CD14-positive monocyte (primary cell): Measurements from ENCODE around the gene USHBP1. TPM values are rescaled to one million over a fixed set of nuclear protein-coding genes. Genes with fewer than 3 reads are reported as not detected.

Source experiments
- DNase-seq, 3 donors: peaks; one replicate each; pipeline ENCODE4 v3.0.0-alpha.2; 2011 to 2022
- H2AFZ ChIP-seq: 2 replicates; pipeline ENCODE4 v1.6.0; 2012; ENCODE audit warnings: mild to moderate bottlenecking, low read depth, low read length, inconsistent platforms; ENCODE audit not compliant: insufficient read depth, poor library complexity, severe bottlenecking
- H3K27ac ChIP-seq, 2 donors: 1 replicate in 1 of 2; 2 replicates in 1 of 2; pipeline ENCODE4 v1.5.1; 2012 to 2013; ENCODE audit warnings: low read length in 2 of 2, control low read depth in 1 of 2, inconsistent platforms in 1 of 2, low read depth in 1 of 2, mild to moderate bottlenecking in 1 of 2
- H3K27me3 ChIP-seq, 2 donors: one replicate each; pipeline versions ENCODE4 v1.6.0 to v1.6.1; 2011 to 2013; ENCODE audit warnings: low read length in 2 of 2; ENCODE audit not compliant: control insufficient read depth in 2 of 2, insufficient read depth in 2 of 2
- H3K36me3 ChIP-seq, 2 donors: replicated peaks in 1 of 2; 1 replicate in 1 of 2; 2 replicates in 1 of 2; pipeline versions ENCODE4 v1.5.1 to v1.6.1; 2012 to 2013; ENCODE audit warnings: low read length in 2 of 2, control low read depth in 1 of 2, inconsistent platforms in 1 of 2, mild to moderate bottlenecking in 1 of 2; ENCODE audit not compliant: insufficient read depth in 2 of 2, control insufficient read depth in 1 of 2
- H3K4me1 ChIP-seq, 2 donors: 1 replicate in 1 of 2; 2 replicates in 1 of 2; pipeline versions ENCODE4 v1.5.1 to v1.6.1; 2012 to 2013; ENCODE audit warnings: low read length in 2 of 2, control low read depth in 1 of 2, inconsistent platforms in 1 of 2, mild to moderate bottlenecking in 1 of 2, moderate library complexity in 1 of 2; ENCODE audit not compliant: insufficient read depth in 2 of 2, control insufficient read depth in 1 of 2
- H3K4me2 ChIP-seq: replicated peaks from 2 replicates; pipeline ENCODE3; 2012; ENCODE audit warnings: low read length, moderate library complexity, mild to moderate bottlenecking; ENCODE audit not compliant: poor library complexity, severe bottlenecking; ENCODE audit errors: extremely low read depth
- H3K4me3 ChIP-seq, 3 experiments: fragments of 200-600 bp in 1 of 3; sonication (generic) in 1 of 3; replicated peaks in 1 of 3; 1 replicate in 2 of 3; 2 replicates in 1 of 3; pipeline ENCODE4 v1.5.1; 2011 to 2013; ENCODE audit warnings: low read length in 3 of 3, mild to moderate bottlenecking in 3 of 3, control low read depth in 2 of 3, low read depth in 2 of 3, inconsistent platforms in 1 of 3, moderate library complexity in 1 of 3
- H3K79me2 ChIP-seq: 2 replicates; pipeline ENCODE4 v1.6.0; 2012; ENCODE audit warnings: mild to moderate bottlenecking, control low read depth, inconsistent platforms, low read length, moderate library complexity; ENCODE audit not compliant: insufficient read depth
- H3K9ac ChIP-seq: 2 replicates; pipeline ENCODE4 v1.6.0; 2017; ENCODE audit warnings: low read length, mild to moderate bottlenecking; ENCODE audit not compliant: insufficient read depth, poor library complexity, severe bottlenecking
- H3K9me3 ChIP-seq, 2 donors: replicated peaks in 1 of 2; 1 replicate in 1 of 2; 2 replicates in 1 of 2; pipeline versions ENCODE4 v1.5.1 to v1.6.1; 2012 to 2013; ENCODE audit warnings: low read length in 2 of 2, control low read depth in 1 of 2; ENCODE audit not compliant: control insufficient read depth in 1 of 2, insufficient read depth in 1 of 2
- H4K20me1 ChIP-seq: 2 replicates; pipeline ENCODE4 v1.6.0; 2012; ENCODE audit warnings: mild to moderate bottlenecking, low read length, control low read depth, moderate library complexity; ENCODE audit not compliant: insufficient read depth
- H3K27ac Mint-ChIP-seq, 7 donors: one replicate each; pipeline ENCODE4 v1.8.0; 2020; ENCODE audit warnings: mild to moderate bottlenecking in 7 of 7, mixed read lengths in 7 of 7, moderate library complexity in 6 of 7, inconsistent platforms in 2 of 7
- H3K27me3 Mint-ChIP-seq, 3 donors: one replicate each; pipeline ENCODE4 v1.8.0; 2021 to 2022; ENCODE audit warnings: low read depth in 3 of 3, mild to moderate bottlenecking in 3 of 3, mixed read lengths in 3 of 3, moderate library complexity in 3 of 3, inconsistent platforms in 1 of 3
- H3K36me3 Mint-ChIP-seq, 2 donors: one replicate each; pipeline ENCODE4 v1.8.0; 2020; ENCODE audit warnings: mixed read lengths in 2 of 2, inconsistent platforms in 1 of 2, mild to moderate bottlenecking in 1 of 2
- H3K4me1 Mint-ChIP-seq: one replicate; pipeline ENCODE4 v1.8.0; 2020; ENCODE audit warnings: mild to moderate bottlenecking, mixed read lengths
- H3K4me3 Mint-ChIP-seq, 2 donors: one replicate each; pipeline ENCODE4 v1.8.0; 2020; ENCODE audit warnings: mild to moderate bottlenecking in 2 of 2, mixed read lengths in 2 of 2, moderate library complexity in 1 of 2
- H3K9me3 Mint-ChIP-seq, 7 donors: one replicate each; pipeline ENCODE4 v1.8.0; 2020 to 2022; ENCODE audit warnings: mixed read lengths in 7 of 7, mild to moderate bottlenecking in 6 of 7, moderate library complexity in 6 of 7, inconsistent platforms in 2 of 7
- WGBS: methylation state at CpG from one replicate; pipeline ENCODE4 v1.1.5; 2013; ENCODE audit warnings: missing lambda C conversion rate; ENCODE audit not compliant: insufficient coverage; 5-methylcytosine and 5-hydroxymethylcytosine counted together
- intact Hi-C, 2 donors: fragments of 100-400 bp; cut with micrococcal nuclease; formaldehyde crosslinking; loops; one replicate each; pipeline versions ENCODE4 v1.15.0 to v1.15.1; 2023
- polyA plus RNA-seq, 3 donors: library from polyadenylated mRNA; depleted of rRNA in 1 of 3; unstranded in 2 of 3; stranded (reverse) in 1 of 3; fragments of 300-500 nt in 2 of 3; fragments of >200 nt in 1 of 3; fragmentation: Illumina TruSeq in 2 of 3; gene quantifications; 1 replicate in 2 of 3; 2 replicates in 1 of 3; pipeline ENCODE4 v1.2.3, GENCODE V29; 2012 to 2021
- TF ChIP-seq, protein P1 (sequence below): fragments of 200-600 bp; IDR thresholded peaks from one replicate; pipeline ENCODE4 v1.8.0; 2022; ENCODE audit warnings: antibody characterized with exemption, mild to moderate bottlenecking

Gene USHBP1
- polyA plus RNA-seq, 3 donors, result not detected

DNA sequence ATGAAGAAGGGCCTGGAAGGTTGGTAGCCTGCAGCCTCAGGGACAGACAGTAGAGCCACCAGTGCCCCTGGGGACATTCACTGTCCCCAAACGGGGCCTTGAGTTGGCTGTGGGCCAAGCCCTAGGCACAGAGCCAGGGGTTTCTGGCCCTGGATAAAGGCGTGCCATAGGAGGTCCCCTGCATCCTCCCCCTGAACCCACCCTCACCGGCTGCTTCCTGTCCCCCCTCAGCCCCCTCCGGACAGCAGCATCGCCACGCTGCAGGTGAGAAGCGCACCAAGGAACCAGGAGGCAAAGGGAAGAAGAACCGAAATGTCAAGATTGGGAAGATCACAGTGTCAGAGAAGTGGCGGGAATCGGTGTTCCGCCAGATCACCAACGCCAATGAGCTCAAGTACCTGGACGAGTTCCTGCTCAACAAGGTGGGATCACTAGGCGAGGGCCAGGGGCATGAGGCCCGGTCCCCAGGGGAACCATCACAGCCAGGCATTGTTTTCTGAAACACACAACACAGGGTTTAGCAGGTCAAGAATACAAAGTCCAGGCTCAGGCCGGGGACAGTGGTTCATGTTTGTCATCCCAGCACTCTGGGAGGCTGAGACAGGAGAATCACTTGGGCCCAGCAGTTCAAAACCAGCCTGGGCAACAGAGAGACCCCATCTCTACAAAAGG lies 64.0 kb downstream of the USHBP1 start:
- H3K27ac Mint-ChIP-seq, result peak overlapping the region in 2 of 7 donors; percentile 42 to 48
- no peak for DNase-seq
- H3K4me1 ChIP-seq, result no peaks in the 10 kb centered on the region
- no peak overlapping the region for H2AFZ ChIP-seq
- no peak overlapping the region for H3K27ac ChIP-seq
- peaks cover 0 to 3% (median 0%) of the 10 kb centered on the region in 3 donors for H3K27me3 Mint-ChIP-seq
- peaks cover 56% of the 10 kb centered on the region for H4K20me1 ChIP-seq
- TF ChIP-seq, protein P1, sequence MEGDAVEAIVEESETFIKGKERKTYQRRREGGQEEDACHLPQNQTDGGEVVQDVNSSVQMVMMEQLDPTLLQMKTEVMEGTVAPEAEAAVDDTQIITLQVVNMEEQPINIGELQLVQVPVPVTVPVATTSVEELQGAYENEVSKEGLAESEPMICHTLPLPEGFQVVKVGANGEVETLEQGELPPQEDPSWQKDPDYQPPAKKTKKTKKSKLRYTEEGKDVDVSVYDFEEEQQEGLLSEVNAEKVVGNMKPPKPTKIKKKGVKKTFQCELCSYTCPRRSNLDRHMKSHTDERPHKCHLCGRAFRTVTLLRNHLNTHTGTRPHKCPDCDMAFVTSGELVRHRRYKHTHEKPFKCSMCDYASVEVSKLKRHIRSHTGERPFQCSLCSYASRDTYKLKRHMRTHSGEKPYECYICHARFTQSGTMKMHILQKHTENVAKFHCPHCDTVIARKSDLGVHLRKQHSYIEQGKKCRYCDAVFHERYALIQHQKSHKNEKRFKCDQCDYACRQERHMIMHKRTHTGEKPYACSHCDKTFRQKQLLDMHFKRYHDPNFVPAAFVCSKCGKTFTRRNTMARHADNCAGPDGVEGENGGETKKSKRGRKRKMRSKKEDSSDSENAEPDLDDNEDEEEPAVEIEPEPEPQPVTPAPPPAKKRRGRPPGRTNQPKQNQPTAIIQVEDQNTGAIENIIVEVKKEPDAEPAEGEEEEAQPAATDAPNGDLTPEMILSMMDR, result no peak
- H3K4me1 Mint-ChIP-seq, result no peaks in the 10 kb centered on the region
- no peak overlapping the region for H3K4me3 ChIP-seq
- intact Hi-C loops, result loop anchor here in 1 of 2 donors (5.0 kb wide), 1 partner anchor 37 kb away; no protein-coding TSS in a partner anchor
- no peak overlapping the region for H3K9ac ChIP-seq
- no peak overlapping the region for H3K4me2 ChIP-seq
- H3K79me2 ChIP-seq, result no peaks in the 10 kb centered on the region
- no peaks in the 10 kb centered on the region for H3K9me3 Mint-ChIP-seq
- H3K27me3 ChIP-seq, result no peaks in the 10 kb centered on the region
- no peak overlapping the region for H3K4me3 Mint-ChIP-seq
- peaks cover 88 to 99% of the 10 kb centered on the region in 2 donors for H3K36me3 Mint-ChIP-seq
- WGBS, result 94% methylated on average over 15 of the region's 16 CpGs
- peaks cover 81 to 99% of the 10 kb centered on the region in 2 donors for H3K36me3 ChIP-seq
- H3K9me3 ChIP-seq, result no peaks in the 10 kb centered on the region

Other genes starting within 250 kb of the USHBP1 start
- gene CPAMD8, start 237.9 kb downstream of the USHBP1 start, polyA plus RNA-seq, result 10 to 100 TPM in 1 of 3 donors, 1 to 10 TPM in 2; 5.1 to 53.4 (median 5.4) TPM
- gene HAUS8, start 189.3 kb downstream of the USHBP1 start, polyA plus RNA-seq, result 1 to 10 TPM; 2.5 to 9.3 (median 4.4) TPM
- gene MYO9B, start 189.0 kb downstream of the USHBP1 start, polyA plus RNA-seq, result 100 to 1,000 TPM in 1 of 3 donors, 1 to 10 TPM in 2; 5.9 to 366 (median 7.5) TPM
- gene USE1, start 49.4 kb downstream of the USHBP1 start, polyA plus RNA-seq, result 10 to 100 TPM; 26.5 to 39.8 (median 29.7) TPM
- gene OCEL1, start 38.5 kb downstream of the USHBP1 start, polyA plus RNA-seq, result 10 to 100 TPM; 31.8 to 59.9 (median 57.6) TPM
- 1 to 10 TPM in 2 of 3 donors, under 1 TPM in 1; 0.87 to 5.1 (median 1.7) TPM for gene NR2F6, start 18.8 kb downstream of the USHBP1 start, polyA plus RNA-seq
- gene BABAM1, start 2.7 kb upstream of the USHBP1 start, polyA plus RNA-seq, result 100 to 1,000 TPM in 1 of 3 donors, 10 to 100 TPM in 2; 76.9 to 106 (median 90.3) TPM
- 1 to 10 TPM; 1.3 to 8.5 (median 2.2) TPM for gene ANKLE1, start 17.2 kb upstream of the USHBP1 start, polyA plus RNA-seq
- 10 to 100 TPM; 11.3 to 14.9 (median 12.5) TPM for gene ABHD8, start 38.7 kb upstream of the USHBP1 start, polyA plus RNA-seq
- 100 to 1,000 TPM in 2 of 3 donors, 10 to 100 TPM in 1; 13.2 to 208 (median 155) TPM for gene MRPL34, start 41.1 kb upstream of the USHBP1 start, polyA plus RNA-seq
- gene DDA1, start 44.8 kb upstream of the USHBP1 start, polyA plus RNA-seq, result 10 to 100 TPM; 22.5 to 49.5 (median 23.8) TPM
- gene ANO8, start 70.1 kb upstream of the USHBP1 start, polyA plus RNA-seq, result 10 to 100 TPM in 1 of 3 donors, under 1 TPM in 1, not detected in 1; 0.11 to 14.1 TPM
- 10 to 100 TPM in 1 of 3 donors, 1 to 10 TPM in 2; 1.0 to 22.0 (median 1.7) TPM for gene GTPBP3, start 72.8 kb upstream of the USHBP1 start, polyA plus RNA-seq
- gene PLVAP, start 112.6 kb upstream of the USHBP1 start, polyA plus RNA-seq, result under 1 TPM in 2 of 3 donors, not detected in 1; 0.08 to 0.81 TPM
- gene CCDC194, start 129.5 kb upstream of the USHBP1 start, polyA plus RNA-seq, result under 1 TPM in 1 of 3 donors, not detected in 2; 0.52 TPM
- gene BST2, start 140.9 kb upstream of the USHBP1 start, polyA plus RNA-seq, result 100 to 1,000 TPM; 225 to 284 (median 272) TPM
- 10 to 100 TPM; 43.2 to 47.8 (median 43.7) TPM for gene MVB12A, start 155.3 kb upstream of the USHBP1 start, polyA plus RNA-seq
- gene TMEM221, start 183.9 kb upstream of the USHBP1 start, polyA plus RNA-seq, result not detected
- not detected for gene NXNL1, start 196.2 kb upstream of the USHBP1 start, polyA plus RNA-seq
- gene SLC27A1, start 205.8 kb upstream of the USHBP1 start, polyA plus RNA-seq, result 10 to 100 TPM; 27.1 to 36.5 (median 27.6) TPM
- gene PGLS, start 246.9 kb upstream of the USHBP1 start, polyA plus RNA-seq, result 100 to 1,000 TPM; 116 to 158 (median 141) TPM